IMR-90 (cell line): ENCODE results near the gene SLC26A6. TPM values are rescaled to one million over a fixed set of nuclear protein-coding genes. Genes with fewer than 3 reads are reported as not detected.

Experiments used
- ATAC-seq: fragments of 200-7000 bp; cut with Tn5 transposase; 2 replicates; pipeline ENCODE4 v1.9.1; 2020; ENCODE audit warnings: low read depth, mild to moderate bottlenecking, moderate library complexity
- BruUV-seq: library from RNA; stranded (reverse); fragments of 400-500 nt; replicated peaks from 2 replicates; lab custom pipeline; 2021; lab: Mats Ljungman, UMichigan
- CTCF ChIA-PET: fragments of 300-600 bp; formaldehyde crosslinking; extraction: SDS; loops from one replicate; lab custom pipeline; 2021; ENCODE audit warnings: antibody characterized with exemption; lab: Yijun Ruan, JAX
- POLR2A ChIA-PET: fragments of 300-600 bp; sonication (Branson Sonifier 250); formaldehyde crosslinking; loops from one replicate; lab custom pipeline; 2022; ENCODE audit warnings: antibody characterized with exemption; ENCODE audit not compliant: unreplicated experiment; lab: Charles Lee
- DNase-seq: peaks from one replicate; pipeline ENCODE4 v3.0.0; 2013
- H2AFZ ChIP-seq: replicated peaks from 2 replicates; pipeline ENCODE3; 2013; ENCODE audit warnings: low read length, mild to moderate bottlenecking; ENCODE audit not compliant: poor library complexity
- H2AK5ac ChIP-seq: 2 replicates; pipeline ENCODE4 v1.6.1; 2013; ENCODE audit warnings: low read depth, low read length, inconsistent platforms
- H2AK9ac ChIP-seq: replicated peaks from 2 replicates; pipeline ENCODE3; 2013; ENCODE audit warnings: mild to moderate bottlenecking, low read depth, low read length, moderate library complexity; ENCODE audit not compliant: poor library complexity
- H2BK120ac ChIP-seq: 2 replicates; pipeline ENCODE4 v1.6.1; 2013; ENCODE audit warnings: low read depth, low read length, inconsistent platforms
- H2BK15ac ChIP-seq: 3 replicates; pipeline ENCODE4 v1.6.1; 2013; ENCODE audit warnings: low read depth, low read length, inconsistent platforms
- H2BK20ac ChIP-seq: 2 replicates; pipeline ENCODE4 v1.6.1; 2013; ENCODE audit warnings: low read depth, mild to moderate bottlenecking, inconsistent platforms, low read length, moderate library complexity
- H2BK5ac ChIP-seq: 2 replicates; pipeline ENCODE4 v1.6.1; 2013; ENCODE audit warnings: mild to moderate bottlenecking, low read depth, low read length, inconsistent platforms; ENCODE audit not compliant: poor library complexity, severe bottlenecking
- H3K14ac ChIP-seq: replicated peaks from 2 replicates; pipeline ENCODE4 v1.6.1; 2013; ENCODE audit warnings: low read depth, low read length, inconsistent platforms
- H3K18ac ChIP-seq: 2 replicates; pipeline ENCODE4 v1.6.1; 2013; ENCODE audit warnings: low read depth, low read length, control low read depth
- H3K23ac ChIP-seq: 2 replicates; pipeline ENCODE4 v1.6.1; 2013; ENCODE audit warnings: low read depth, low read length, inconsistent platforms
- H3K27ac ChIP-seq: 2 replicates; pipeline ENCODE4 v1.5.1; 2013; ENCODE audit warnings: mild to moderate bottlenecking, control low read depth, low read length; ENCODE audit not compliant: insufficient read depth
- H3K27me3 ChIP-seq: 2 replicates; pipeline ENCODE4 v1.6.1; 2013; ENCODE audit warnings: low read length; ENCODE audit not compliant: control insufficient read depth, insufficient read depth
- H3K36me3 ChIP-seq: 2 replicates; pipeline ENCODE4 v1.6.1; 2013; ENCODE audit warnings: low read length, mixed read lengths; ENCODE audit not compliant: control insufficient read depth, insufficient read depth
- H3K4ac ChIP-seq: 2 replicates; pipeline ENCODE4 v1.6.1; 2013; ENCODE audit warnings: low read depth, low read length, inconsistent platforms
- H3K4me1 ChIP-seq: 2 replicates; pipeline ENCODE4 v1.6.1; 2013; ENCODE audit warnings: low read length, mixed read lengths; ENCODE audit not compliant: control insufficient read depth, insufficient read depth
- H3K4me2 ChIP-seq: 2 replicates; pipeline ENCODE4 v1.6.1; 2013; ENCODE audit warnings: low read depth, mild to moderate bottlenecking, control low read depth, low read length, moderate library complexity
- H3K4me3 ChIP-seq: 2 replicates; pipeline ENCODE4 v1.5.1; 2013; ENCODE audit warnings: low read depth, mild to moderate bottlenecking, control low read depth, low read length, moderate library complexity; ENCODE audit not compliant: insufficient read depth
- H3K56ac ChIP-seq: 2 replicates; pipeline ENCODE4 v1.6.1; 2013; ENCODE audit warnings: low read length, inconsistent platforms; ENCODE audit not compliant: insufficient read depth; ENCODE audit errors: extremely low read depth
- H3K79me1 ChIP-seq, 2 experiments: 2 replicates each; pipeline ENCODE4 v1.6.1; 2013; ENCODE audit warnings: low read length in 2 of 2, inconsistent platforms in 1 of 2, low read depth in 1 of 2
- H3K9ac ChIP-seq: 2 replicates; pipeline ENCODE4 v1.6.1; 2013; ENCODE audit warnings: low read depth, low read length, control low read depth
- H3K9me1 ChIP-seq: 2 replicates; pipeline ENCODE4 v1.6.1; 2013; ENCODE audit warnings: low read length, inconsistent platforms; ENCODE audit not compliant: insufficient read depth
- H3K9me3 ChIP-seq: 2 replicates; pipeline ENCODE4 v1.6.1; 2013; ENCODE audit warnings: low read length; ENCODE audit not compliant: control insufficient read depth, insufficient read depth
- H4K20me1 ChIP-seq: 2 replicates; pipeline ENCODE4 v1.6.1; 2013; ENCODE audit warnings: low read length, inconsistent platforms; ENCODE audit not compliant: insufficient read depth
- H4K5ac ChIP-seq: 2 replicates; pipeline ENCODE4 v1.6.1; 2013; ENCODE audit warnings: mild to moderate bottlenecking, low read depth, low read length, control low read depth
- H4K8ac ChIP-seq, 2 experiments: 2 replicates each; pipeline ENCODE4 v1.6.1; 2013; ENCODE audit warnings: low read depth in 2 of 2, low read length in 2 of 2, control low read depth in 1 of 2, inconsistent platforms in 1 of 2
- H4K91ac ChIP-seq: 2 replicates; pipeline ENCODE4 v1.6.1; 2013; ENCODE audit warnings: low read depth, low read length, inconsistent platforms; ENCODE audit not compliant: insufficient read depth
- BHLHE40 ChIP-seq: fragments of 150-350 bp; IDR thresholded peaks from 2 replicates; pipeline ENCODE4 v1.6.1; 2016; ENCODE audit warnings: mild to moderate bottlenecking, low read depth, low read length
- CEBPB ChIP-seq: IDR thresholded peaks from 2 replicates; pipeline ENCODE4 v1.6.1; 2012; ENCODE audit warnings: low read depth, low read length, improper control_type of control experiment
- CHD1 ChIP-seq: IDR thresholded peaks from 2 replicates; pipeline ENCODE4 v1.6.1; 2012; ENCODE audit warnings: low read depth, low read length, improper control_type of control experiment
- ELK1 ChIP-seq: fragments of 150-350 bp; IDR thresholded peaks from 2 replicates; pipeline ENCODE4 v1.6.1; 2016; ENCODE audit warnings: low read depth, mild to moderate bottlenecking, low read length, moderate library complexity, borderline replicate concordance
- FOS ChIP-seq: fragments of 150-350 bp; IDR thresholded peaks from 2 replicates; pipeline ENCODE4 v1.6.1; 2016; ENCODE audit warnings: low read depth, low read length
- MAZ ChIP-seq: IDR thresholded peaks from 2 replicates; pipeline ENCODE4 v1.6.1; 2012; ENCODE audit warnings: low read depth, mild to moderate bottlenecking, low read length, improper control_type of control experiment, moderate library complexity, borderline replicate concordance
- MXI1 ChIP-seq: IDR thresholded peaks from 2 replicates; pipeline ENCODE4 v1.6.1; 2012; ENCODE audit warnings: low read depth, mild to moderate bottlenecking, low read length, moderate library complexity, borderline replicate concordance
- POLR2A ChIP-seq: IDR thresholded peaks from 2 replicates; pipeline ENCODE4 v1.6.1; 2012; ENCODE audit warnings: mild to moderate bottlenecking, low read depth, low read length
- RAD21 ChIP-seq: IDR thresholded peaks from 2 replicates; pipeline ENCODE4 v1.6.1; 2012; ENCODE audit warnings: low read length, improper control_type of control experiment
- RCOR1 ChIP-seq: IDR thresholded peaks from 2 replicates; pipeline ENCODE4 v1.6.1; 2012; ENCODE audit warnings: mild to moderate bottlenecking, low read length, improper control_type of control experiment; ENCODE audit not compliant: insufficient replicate concordance
- RFX5 ChIP-seq: IDR thresholded peaks from 2 replicates; pipeline ENCODE4 v1.8.0; 2012; ENCODE audit warnings: low read depth, mild to moderate bottlenecking, low read length, moderate library complexity
- SMC3 ChIP-seq: fragments of 150-350 bp; IDR thresholded peaks from 2 replicates; pipeline ENCODE4 v1.6.1; 2016; ENCODE audit warnings: low read depth, mild to moderate bottlenecking, antibody characterized with exemption, low read length, moderate library complexity
- USF2 ChIP-seq: fragments of 150-350 bp; IDR thresholded peaks from 2 replicates; pipeline ENCODE4 v1.6.1; 2017; ENCODE audit warnings: mild to moderate bottlenecking, antibody characterized with exemption, low read length, low read depth
- WGBS, 2 experiments: methylation state at CpG; one replicate each; pipeline versions ENCODE4 v1.1.5 to v1.1.7; 2013; ENCODE audit warnings: missing lambda C conversion rate in 2 of 2; ENCODE audit not compliant: insufficient read length in 1 of 2; ENCODE audit errors: extremely low coverage in 2 of 2; 5-methylcytosine and 5-hydroxymethylcytosine counted together
- dilution Hi-C: fragments of 300-500 bp; cut with HindIII; formaldehyde crosslinking; loops from one replicate; pipeline ENCODE4 v1.14.3; 2018; ENCODE audit warnings: low sequenced_read_pairs; ENCODE audit not compliant: unreplicated experiment
- in situ Hi-C: fragments of 300-500 bp; cut with MboI; formaldehyde crosslinking; loops from 3 replicates; pipeline ENCODE4 v1.14.3; 2019; ENCODE audit warnings: low sequenced_read_pairs, inconsistent platforms, mixed read lengths
- intact Hi-C: fragments of 100-400 bp; cut with micrococcal nuclease; formaldehyde crosslinking; loops from 2 replicates; pipeline ENCODE4 v1.10.0; 2022
- polyA plus RNA-seq, 3 experiments: library from polyadenylated mRNA; depleted of rRNA; stranded (reverse); fragments of >200 nt; gene quantifications; 2 replicates each; pipeline ENCODE4 v1.2.3, GENCODE V29; 2012; ENCODE audit warnings: low replicate concordance in 1 of 3
- total RNA-seq: library from RNA; depleted of rRNA; stranded (reverse); fragments of >200 nt; gene quantifications from 2 replicates; pipeline ENCODE4 v1.2.3, GENCODE V29; 2012
- TF ChIP-seq, protein P1 (sequence below): conservative IDR thresholded peaks from 2 replicates; pipeline ENCODE4 v1.5.1; 2012; ENCODE audit warnings: mild to moderate bottlenecking, low read depth, low read length, improper control_type of control experiment

The SLC26A6 gene
- total and polyA plus RNA-seq, 2 of the 4 experiments (the other 2 are of a cell fraction): 11.8 to 34.3 TPM

DNA sequence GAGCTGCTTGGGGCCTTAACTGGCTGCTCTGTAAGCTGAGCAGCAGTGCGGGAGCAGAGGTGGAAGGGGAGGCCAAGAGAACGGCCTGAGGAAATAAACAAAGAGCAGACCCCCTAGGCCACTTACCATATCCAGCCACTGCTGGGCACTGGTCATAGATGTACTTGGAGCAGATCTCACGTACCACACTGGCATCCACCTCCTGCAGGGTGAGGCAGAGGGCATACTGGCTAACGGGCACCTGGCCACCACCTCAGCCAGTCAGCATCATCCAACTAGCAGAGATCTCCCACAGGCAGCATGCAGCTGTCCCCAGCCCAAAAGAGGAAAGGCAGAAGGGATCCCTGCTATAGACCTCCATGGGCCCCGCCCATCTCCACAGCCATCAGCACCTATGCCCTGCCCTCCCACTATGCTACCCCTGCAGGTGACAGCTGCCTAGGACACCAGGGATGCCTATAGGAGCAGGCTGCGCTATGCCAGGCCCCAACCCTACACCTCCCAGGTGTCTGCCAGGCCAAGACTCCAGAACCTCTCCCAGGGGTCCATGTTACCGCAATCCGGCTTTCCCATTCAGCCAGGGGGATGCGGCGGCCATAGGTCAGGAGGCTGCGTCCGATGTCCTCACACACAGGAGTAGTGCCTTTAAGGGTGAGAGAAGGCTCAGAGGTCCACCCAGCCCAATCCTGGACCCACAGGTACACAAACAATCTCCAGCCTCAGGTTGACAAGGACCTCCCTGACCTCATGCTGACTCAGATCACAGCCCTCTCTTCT lies 35.6 kb downstream of the SLC26A6 start:
- Histone ChIP-seq H3K4me2 (no peak overlapping the region), H3K9ac (peak overlapping the region; percentile 40; the same call in 1 of the 2 replicates)
- TF ChIP-seq, protein P1, sequence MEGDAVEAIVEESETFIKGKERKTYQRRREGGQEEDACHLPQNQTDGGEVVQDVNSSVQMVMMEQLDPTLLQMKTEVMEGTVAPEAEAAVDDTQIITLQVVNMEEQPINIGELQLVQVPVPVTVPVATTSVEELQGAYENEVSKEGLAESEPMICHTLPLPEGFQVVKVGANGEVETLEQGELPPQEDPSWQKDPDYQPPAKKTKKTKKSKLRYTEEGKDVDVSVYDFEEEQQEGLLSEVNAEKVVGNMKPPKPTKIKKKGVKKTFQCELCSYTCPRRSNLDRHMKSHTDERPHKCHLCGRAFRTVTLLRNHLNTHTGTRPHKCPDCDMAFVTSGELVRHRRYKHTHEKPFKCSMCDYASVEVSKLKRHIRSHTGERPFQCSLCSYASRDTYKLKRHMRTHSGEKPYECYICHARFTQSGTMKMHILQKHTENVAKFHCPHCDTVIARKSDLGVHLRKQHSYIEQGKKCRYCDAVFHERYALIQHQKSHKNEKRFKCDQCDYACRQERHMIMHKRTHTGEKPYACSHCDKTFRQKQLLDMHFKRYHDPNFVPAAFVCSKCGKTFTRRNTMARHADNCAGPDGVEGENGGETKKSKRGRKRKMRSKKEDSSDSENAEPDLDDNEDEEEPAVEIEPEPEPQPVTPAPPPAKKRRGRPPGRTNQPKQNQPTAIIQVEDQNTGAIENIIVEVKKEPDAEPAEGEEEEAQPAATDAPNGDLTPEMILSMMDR: no peak
- TF ChIP-seq ELK1 (no peak), CEBPB (no peak), RFX5 (no peak), FOS (no peak), MAZ (no peak), BHLHE40 (no peak), RCOR1 (no peak), RAD21 (no peak), SMC3 (no peak), POLR2A (no peak), MXI1 (no peak), USF2 (no peak), CHD1 (no peak)

More for the DNA sequence above, 35.6 kb downstream of the SLC26A6 start:
- in situ Hi-C loops (no loop called here), dilution Hi-C loops (no loop called here), intact Hi-C loops (no loop called here)
- peak overlapping the region; percentile 97 for H2BK5ac ChIP-seq
- H3K4me1 ChIP-seq: peaks cover 47% of the 10 kb centered on the region
- H3K79me1 ChIP-seq: peaks cover 13 to 76% of the 10 kb centered on the region in 2 experiments; a peak in 3 of 4 replicates
- peaks cover 62% of the 10 kb centered on the region for H3K36me3 ChIP-seq
- no peak overlapping the region for H3K4me3 ChIP-seq
- no peak for DNase-seq
- H3K18ac ChIP-seq: peak overlapping the region; percentile 28; the same call in 1 of the 2 replicates
- peak overlapping the region; percentile 85 for H2BK120ac ChIP-seq
- H3K27ac ChIP-seq: peak overlapping the region; percentile 94
- no peak overlapping the region for H3K56ac ChIP-seq
- peak overlapping the region; percentile 38; the same call in 1 of the 2 replicates for H4K5ac ChIP-seq
- peaks cover 38% of the 10 kb centered on the region for H3K9me1 ChIP-seq
- H3K4ac ChIP-seq: peak overlapping the region; percentile 99
- H2AK5ac ChIP-seq: peak overlapping the region; percentile 96
- peak overlapping the region; percentile 54 for H2AFZ ChIP-seq
- H3K14ac ChIP-seq: peak overlapping the region; percentile 77
- no TSS peak for BruUV-seq
- H2AK9ac ChIP-seq: peak overlapping the region; percentile 90
- ChIA-PET CTCF (interaction anchor here (0.9 kb wide), 1 partner anchor 9 kb away, joined by 3 read pairs; the partner anchor contains the start of gene UQCRC1), POLR2A (no interaction called here)
- peak overlapping the region; percentile 46 to 83 for H4K8ac ChIP-seq
- H2BK15ac ChIP-seq: peak overlapping the region; percentile 67; the same call in 2 of the 3 replicates
- ATAC-seq: no peak
- peak overlapping the region; percentile 87 for H2BK20ac ChIP-seq
- H3K27me3 ChIP-seq: no peaks in the 10 kb centered on the region
- WGBS, 2 experiments: 84% methylated on average over 5 of the region's 12 CpGs; no CpG with 5 or more reads in 1 of the 2 experiments
- H3K23ac ChIP-seq: peak overlapping the region; percentile 89; the same call in 1 of the 2 replicates
- no peaks in the 10 kb centered on the region for H3K9me3 ChIP-seq
- H4K91ac ChIP-seq: peak overlapping the region; percentile 82
- peaks cover 23% of the 10 kb centered on the region for H4K20me1 ChIP-seq
